Left ventricle myocardium inferior (tissue), 1 donor: Measurements from ENCODE around the gene SLIT1. TPM values are rescaled to one million over a fixed set of nuclear protein-coding genes. Genes with fewer than 3 reads are reported as not detected.
A peak's percentile ranks its signal among the peaks of the same experiment; 100 is the strongest.

Experiments
- DNase-seq: peaks from one replicate; pipeline ENCODE4 v3.0.0-alpha.2; 2020
- H3K27ac ChIP-seq: fragments of 200-600 bp; replicated peaks from 2 replicates; pipeline ENCODE4 v1.8.0; 2021
- H3K27me3 ChIP-seq: fragments of 200-600 bp; 2 replicates; pipeline ENCODE4 v1.8.0; 2021; ENCODE audit warnings: low read depth
- H3K36me3 ChIP-seq: fragments of 200-600 bp; 2 replicates; pipeline ENCODE4 v1.8.0; 2021
- H3K4me1 ChIP-seq: fragments of 200-600 bp; 2 replicates; pipeline ENCODE4 v1.8.0; 2021
- H3K4me3 ChIP-seq: fragments of 200-600 bp; 2 replicates; pipeline ENCODE4 v1.8.0; 2021; ENCODE audit warnings: mild to moderate bottlenecking, moderate library complexity
- H3K9me3 ChIP-seq: fragments of 200-600 bp; replicated peaks from 2 replicates; pipeline ENCODE4 v1.8.0; 2021
- intact Hi-C: fragments of 100-400 bp; cut with micrococcal nuclease; formaldehyde crosslinking; loops from one replicate; pipeline ENCODE4 v1.11.0; 2022
- total RNA-seq: library from RNA; stranded (reverse); fragmentation: NEBNext Ultra II Directional; extraction: Animal tissue kit (Norgen Biotek cat#: 25700); gene quantifications from one replicate; pipeline ENCODE4 v1.2.1, GENCODE V29; 2021
- TF ChIP-seq, protein P1 (sequence below): fragments of 200-600 bp; IDR thresholded peaks from 2 replicates; pipeline ENCODE4 v1.8.0; 2021; ENCODE audit warnings: antibody characterized with exemption, mild to moderate bottlenecking, borderline replicate concordance
- donor health status: DM: no; HTN: yes; CAD: no; lungs with severe emphysema.

The SLIT1 gene
- total RNA-seq, 1 donor from 2014 or later: 0.08 TPM

DNA sequence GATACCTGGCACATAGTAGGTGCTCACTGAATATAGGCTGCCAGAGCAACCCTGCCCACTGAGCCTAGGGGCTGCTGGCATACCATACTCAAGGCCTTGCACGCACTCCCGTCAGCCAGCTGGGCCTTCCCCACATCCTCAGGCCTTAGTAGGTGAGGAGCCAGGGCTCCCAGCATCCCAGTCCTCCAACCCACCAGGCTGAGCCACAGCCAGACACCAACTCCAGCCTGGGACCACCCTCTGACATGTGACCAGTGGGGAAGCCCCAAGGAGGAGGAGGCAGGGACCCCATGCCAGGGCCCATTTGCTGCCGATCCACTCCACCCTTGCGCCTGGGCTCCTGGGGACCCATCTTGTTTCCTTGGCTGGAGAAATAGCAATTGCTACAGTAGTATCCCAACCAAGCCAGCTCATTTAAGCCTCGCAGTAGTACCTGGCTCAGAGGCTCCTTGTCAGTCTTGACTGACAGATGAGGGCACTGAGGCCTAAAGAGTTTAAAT is 11.4 kb downstream of the SLIT1 start:
- no peaks in the 10 kb centered on the region for H3K9me3 ChIP-seq
- TF ChIP-seq, protein P1, sequence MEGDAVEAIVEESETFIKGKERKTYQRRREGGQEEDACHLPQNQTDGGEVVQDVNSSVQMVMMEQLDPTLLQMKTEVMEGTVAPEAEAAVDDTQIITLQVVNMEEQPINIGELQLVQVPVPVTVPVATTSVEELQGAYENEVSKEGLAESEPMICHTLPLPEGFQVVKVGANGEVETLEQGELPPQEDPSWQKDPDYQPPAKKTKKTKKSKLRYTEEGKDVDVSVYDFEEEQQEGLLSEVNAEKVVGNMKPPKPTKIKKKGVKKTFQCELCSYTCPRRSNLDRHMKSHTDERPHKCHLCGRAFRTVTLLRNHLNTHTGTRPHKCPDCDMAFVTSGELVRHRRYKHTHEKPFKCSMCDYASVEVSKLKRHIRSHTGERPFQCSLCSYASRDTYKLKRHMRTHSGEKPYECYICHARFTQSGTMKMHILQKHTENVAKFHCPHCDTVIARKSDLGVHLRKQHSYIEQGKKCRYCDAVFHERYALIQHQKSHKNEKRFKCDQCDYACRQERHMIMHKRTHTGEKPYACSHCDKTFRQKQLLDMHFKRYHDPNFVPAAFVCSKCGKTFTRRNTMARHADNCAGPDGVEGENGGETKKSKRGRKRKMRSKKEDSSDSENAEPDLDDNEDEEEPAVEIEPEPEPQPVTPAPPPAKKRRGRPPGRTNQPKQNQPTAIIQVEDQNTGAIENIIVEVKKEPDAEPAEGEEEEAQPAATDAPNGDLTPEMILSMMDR: no peak
- no peaks in the 10 kb centered on the region for H3K36me3 ChIP-seq
- no peak overlapping the region for H3K27ac ChIP-seq
- no peak for DNase-seq
- intact Hi-C loops: no loop called here
- H3K27me3 ChIP-seq: peaks cover 75% of the 10 kb centered on the region
- H3K4me1 ChIP-seq: no peaks in the 10 kb centered on the region
- H3K4me3 ChIP-seq: no peak overlapping the region

DNA sequence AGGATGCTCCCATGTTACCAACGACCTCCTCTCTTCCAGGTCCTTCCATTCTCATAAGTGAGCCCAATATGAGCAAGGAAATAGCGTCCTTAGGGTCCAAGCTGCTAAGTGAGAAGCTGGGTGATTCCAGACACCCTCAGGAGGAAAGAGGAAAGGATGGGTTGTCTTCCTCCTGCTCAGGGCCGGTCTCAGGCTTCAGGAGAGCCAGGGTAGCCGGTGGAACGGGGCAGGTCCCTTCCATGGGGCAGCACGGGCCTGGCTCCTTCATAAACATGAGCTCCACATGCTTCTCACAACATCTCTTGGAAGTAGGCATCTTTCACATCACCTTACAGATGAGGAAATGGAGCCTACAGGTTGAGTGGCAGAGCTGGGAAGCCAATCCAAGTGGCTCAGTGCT is 12.7 kb downstream of the SLIT1 start:
- Histone ChIP-seq H3K36me3 (no peaks in the 10 kb centered on the region), H3K27ac (no peak overlapping the region), H3K9me3 (no peaks in the 10 kb centered on the region), H3K4me1 (no peaks in the 10 kb centered on the region), H3K4me3 (no peak overlapping the region), H3K27me3 (peaks cover 63% of the 10 kb centered on the region)
- TF ChIP-seq, protein P1: no peak
- no peak for DNase-seq
- intact Hi-C loops: no loop called here

GRCh38 chr10:97171001-97171400 is 14.8 kb downstream of the SLIT1 start:
- intact Hi-C loops: no loop called here
- TF ChIP-seq, protein P1: no peak
- DNase-seq: no peak
- no peak overlapping the region for H3K4me3 ChIP-seq
- H3K27ac ChIP-seq: no peak overlapping the region
- H3K36me3 ChIP-seq: no peaks in the 10 kb centered on the region
- peaks cover 43% of the 10 kb centered on the region for H3K27me3 ChIP-seq
- H3K4me1 ChIP-seq: no peaks in the 10 kb centered on the region
- no peaks in the 10 kb centered on the region for H3K9me3 ChIP-seq

GRCh38 chr10:97169911-97170693 is 15.7 kb downstream of the SLIT1 start:
- Histone ChIP-seq H3K4me3 (no peak overlapping the region), H3K9me3 (no peaks in the 10 kb centered on the region), H3K4me1 (no peaks in the 10 kb centered on the region), H3K36me3 (no peaks in the 10 kb centered on the region), H3K27ac (no peak overlapping the region), H3K27me3 (peaks cover 35% of the 10 kb centered on the region)
- peak; percentile 47 for DNase-seq
- TF ChIP-seq, protein P1: peak; percentile 9
- intact Hi-C loops: no loop called here

- H3K4me3 ChIP-seq: no peak overlapping the region
- TF ChIP-seq, protein P1: no peak
- intact Hi-C loops: no loop called here
- H3K36me3 ChIP-seq: no peaks in the 10 kb centered on the region
- H3K9me3 ChIP-seq: no peaks in the 10 kb centered on the region
- DNase-seq: no peak
- H3K27me3 ChIP-seq: peaks cover 34% of the 10 kb centered on the region
- H3K4me1 ChIP-seq: no peaks in the 10 kb centered on the region
- H3K27ac ChIP-seq: no peak overlapping the region
Observed at GRCh38 chr10:97169063-97169462, 16.7 kb downstream of the SLIT1 start.
